ENCODE data around the gene MARCKSL1.

DNA sequence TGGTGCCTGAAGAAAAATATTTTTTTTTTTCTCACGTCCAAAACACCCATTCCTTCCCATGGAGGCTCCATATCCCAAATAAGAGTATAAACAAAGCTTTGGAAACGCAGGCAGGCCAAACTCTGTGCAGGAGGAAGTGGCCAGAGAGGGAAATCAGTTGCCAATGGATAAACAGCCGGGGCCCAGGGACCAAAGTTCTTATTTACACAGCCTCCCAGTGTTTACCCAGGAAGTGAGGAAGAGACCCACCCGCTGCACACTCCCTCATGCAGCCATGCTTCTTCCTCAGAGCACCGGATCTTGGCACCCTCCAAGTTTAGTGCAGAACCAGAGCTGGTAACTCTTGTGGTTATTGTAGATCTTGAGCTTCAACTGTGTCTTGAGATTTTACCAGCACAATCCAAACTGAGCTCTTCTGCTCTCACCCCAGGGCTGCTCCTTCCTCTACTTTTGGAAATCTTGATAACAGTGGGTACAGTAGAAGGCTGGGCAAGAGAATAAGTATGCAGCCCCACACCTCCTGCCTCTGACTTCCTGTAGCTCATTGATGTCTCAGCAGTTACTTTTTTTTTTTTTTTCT, 14.2 kb downstream of the MARCKSL1 start:
- no peak for TF ChIP-seq EZH2 (IDR thresholded peaks at IDR 0.05; ENCODE audit: insufficient read depth, poor library complexity, severe bottlenecking)
- TF ChIP-seq EZH2phosphoT487 (IDR thresholded peaks at IDR 0.05; ENCODE audit: insufficient read depth, low read depth), result no peak

All from GM23248 (cell line).